ENCODE measurements around the gene KYNU. TPM values are rescaled to one million over a fixed set of nuclear protein-coding genes. Genes with fewer than 3 reads are reported as not detected.
"Not testable (repeated sequence)": the region's sequence is repeated elsewhere in the genome, so short reads cannot be mapped to it uniquely, and the experiment has no call there.

Gene KYNU
- total RNA-seq, 1 donor from 2014 or later: not detected

DNA sequence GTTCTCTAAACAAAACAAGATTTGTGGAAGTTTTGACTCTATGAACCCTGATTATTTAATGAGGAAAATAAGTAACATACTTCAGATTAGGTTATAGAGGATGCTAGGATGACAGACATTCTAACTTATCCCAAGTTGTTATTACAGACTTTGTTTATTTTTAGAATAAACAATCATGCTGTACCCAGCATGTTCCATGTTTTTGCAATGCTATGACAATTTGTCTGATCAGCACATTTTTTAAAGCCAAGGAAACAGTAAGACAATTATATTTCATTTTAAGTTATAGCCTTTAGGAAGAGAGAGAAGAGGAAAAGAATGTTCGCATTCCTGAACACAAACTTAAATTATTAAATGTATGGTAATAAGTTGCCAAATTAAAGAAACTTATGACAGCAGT is 119.8 kb downstream of the KYNU start:
- H3K4me1 Mint-ChIP-seq: no peaks in the 10 kb centered on the region
- intact Hi-C loops (cut with micrococcal nuclease): no loop called here
- no peak overlapping the region for H3K27ac Mint-ChIP-seq
- no peaks in the 10 kb centered on the region for H3K9me3 Mint-ChIP-seq
- H3K36me3 Mint-ChIP-seq (ENCODE audit: low read depth): no peaks in the 10 kb centered on the region
- H3K4me3 Mint-ChIP-seq: no peak overlapping the region
- peaks cover 23% of the 10 kb centered on the region for H3K27me3 Mint-ChIP-seq
- DNase-seq: no peak

DNA sequence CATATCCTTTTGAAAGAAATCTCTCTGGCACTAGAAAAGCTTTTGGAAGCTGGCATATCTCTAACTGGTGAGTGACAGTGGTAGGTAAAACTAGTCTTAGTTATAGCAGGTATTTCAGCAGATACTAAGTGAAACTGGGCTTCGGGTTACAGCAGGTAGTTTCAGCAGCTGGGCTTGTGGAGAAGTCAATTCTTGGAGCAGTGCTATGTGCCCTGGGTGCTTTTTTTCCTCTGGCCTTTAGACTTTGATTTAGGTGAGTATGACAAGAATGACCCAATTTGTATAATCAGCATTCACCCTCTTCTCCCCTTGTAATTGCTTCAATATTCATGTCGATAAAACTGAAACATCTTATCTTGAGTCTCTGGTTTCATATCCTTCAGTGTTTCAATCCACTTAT is 123.1 kb downstream of the KYNU start:
- peaks cover 20% of the 10 kb centered on the region for H3K27me3 Mint-ChIP-seq

DNA sequence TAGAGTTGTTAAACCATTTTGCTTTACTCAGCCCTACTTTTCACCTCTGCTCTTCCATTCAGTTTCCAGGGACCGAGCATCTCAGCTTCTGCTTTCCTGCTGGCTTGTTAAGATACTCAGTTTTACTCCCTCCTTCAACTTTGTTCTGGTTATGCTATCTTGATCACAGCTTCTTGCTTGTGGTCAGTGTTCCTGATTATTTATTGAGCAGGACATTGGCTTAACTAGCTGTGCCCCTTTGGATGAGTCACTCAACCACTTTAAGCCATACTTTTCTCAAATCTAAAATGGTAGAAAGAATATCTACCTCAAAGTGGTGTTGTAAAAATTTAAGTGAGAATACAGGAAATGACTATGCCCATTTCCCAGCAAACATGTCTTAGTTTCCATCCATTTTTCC is 124.0 kb downstream of the KYNU start:
- no peaks in the 10 kb centered on the region for H3K36me3 Mint-ChIP-seq (ENCODE audit: low read depth)
- peaks cover 12% of the 10 kb centered on the region for H3K9me3 Mint-ChIP-seq
- DNase-seq: no peak
- no peak overlapping the region for H3K27ac Mint-ChIP-seq
- intact Hi-C loops (cut with micrococcal nuclease): no loop called here
- no peaks in the 10 kb centered on the region for H3K4me1 Mint-ChIP-seq
- no peak overlapping the region for H3K4me3 Mint-ChIP-seq
- peaks cover 15% of the 10 kb centered on the region for H3K27me3 Mint-ChIP-seq

More for the DNA sequence above, 123.1 kb downstream of the KYNU start:
- no peaks in the 10 kb centered on the region for H3K36me3 Mint-ChIP-seq (ENCODE audit: low read depth)
- no peak for DNase-seq
- no peak overlapping the region for H3K27ac Mint-ChIP-seq
- H3K4me3 Mint-ChIP-seq: no peak overlapping the region
- intact Hi-C loops (cut with micrococcal nuclease): no loop called here
- H3K9me3 Mint-ChIP-seq: peaks cover 10% of the 10 kb centered on the region
- no peaks in the 10 kb centered on the region for H3K4me1 Mint-ChIP-seq

DNA sequence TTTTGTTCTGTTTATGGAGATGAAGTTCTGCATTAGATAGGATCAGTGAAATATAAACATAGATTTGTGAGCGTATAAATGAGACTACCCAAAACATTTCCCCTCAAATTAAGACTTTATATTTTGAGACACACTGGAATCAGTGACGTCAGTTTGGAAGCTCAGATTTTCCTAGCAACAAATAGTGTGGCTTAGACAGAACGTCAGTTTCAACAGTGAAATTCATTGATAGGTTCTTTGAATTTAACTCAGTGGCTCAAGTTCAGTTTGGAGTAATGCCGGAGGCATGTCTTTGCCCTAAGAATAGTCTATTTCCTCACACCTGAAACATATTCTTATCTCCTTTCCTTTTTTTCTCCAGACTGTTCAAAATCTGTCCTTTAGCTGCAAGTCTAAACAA is 138.2 kb downstream of the KYNU start:
- no peak for DNase-seq
- Mint-ChIP-seq H3K9me3 (no peaks in the 10 kb centered on the region), H3K36me3 (ENCODE audit: low read depth) (no peaks in the 10 kb centered on the region), H3K27me3 (peaks cover 37% of the 10 kb centered on the region), H3K27ac (no peak overlapping the region), H3K4me3 (no peak overlapping the region), H3K4me1 (no peaks in the 10 kb centered on the region)
- intact Hi-C loops (cut with micrococcal nuclease): no loop called here

DNA sequence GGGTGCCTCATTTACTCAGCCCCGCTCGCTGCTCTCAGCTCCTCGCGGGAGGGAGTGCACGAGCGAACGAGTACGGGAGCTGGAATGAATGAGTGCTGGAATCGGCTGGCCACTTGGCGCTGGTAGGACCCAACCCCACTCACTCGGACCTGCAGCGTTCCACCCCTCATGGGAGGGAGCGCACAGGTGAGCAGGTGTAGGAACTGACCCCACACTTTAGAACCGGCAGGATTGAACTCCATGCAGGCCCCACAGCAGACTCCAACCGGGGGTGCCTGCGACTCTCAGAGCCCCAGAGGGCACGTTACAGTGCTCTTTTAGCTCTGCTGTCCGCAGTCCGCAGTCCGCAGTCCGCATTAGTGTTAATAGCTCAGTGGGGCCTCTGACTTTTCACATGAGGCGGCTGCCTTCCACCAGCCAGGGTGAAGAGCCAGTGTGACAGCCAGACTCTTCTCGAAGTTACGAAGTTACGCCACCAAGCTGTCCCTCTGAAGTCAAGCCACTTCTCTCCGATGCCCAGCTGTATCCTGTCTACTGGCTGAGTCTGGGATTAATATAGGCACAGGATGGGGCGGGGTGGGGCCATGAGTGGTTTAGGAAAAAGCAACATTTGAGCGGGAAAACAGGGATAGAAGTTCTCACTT is 149.1 kb downstream of the KYNU start:
- intact Hi-C loops (cut with micrococcal nuclease): no loop called here
- DNase-seq: no peak
- H3K4me3 Mint-ChIP-seq: no peak overlapping the region
- H3K9me3 Mint-ChIP-seq: no peaks in the 10 kb centered on the region
- peaks cover 7% of the 10 kb centered on the region for H3K4me1 Mint-ChIP-seq
- no peaks in the 10 kb centered on the region for H3K36me3 Mint-ChIP-seq (ENCODE audit: low read depth)
- H3K27me3 Mint-ChIP-seq: peaks cover 27% of the 10 kb centered on the region
- no peak overlapping the region for H3K27ac Mint-ChIP-seq

DNA sequence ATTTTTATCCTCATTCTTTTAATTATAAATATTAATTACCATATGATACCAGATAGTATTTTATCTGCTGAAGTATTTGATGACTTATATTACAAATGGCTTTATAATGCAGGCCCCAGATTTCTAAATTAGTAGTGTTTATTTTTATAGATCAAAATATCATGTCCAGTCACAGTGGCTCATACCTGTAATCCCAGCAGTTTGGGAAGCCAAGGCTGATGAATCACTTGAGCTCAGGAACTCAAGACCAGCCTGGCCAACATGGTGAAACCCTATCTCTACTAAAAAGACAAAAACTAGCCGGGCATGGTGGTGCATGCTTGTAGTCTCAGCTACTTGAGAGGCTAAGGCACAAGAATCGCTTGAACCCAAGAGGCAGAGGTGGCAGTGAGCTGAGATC is 151.7 kb downstream of the KYNU start:
- no peak overlapping the region for H3K27ac Mint-ChIP-seq
- peaks cover 16% of the 10 kb centered on the region for H3K27me3 Mint-ChIP-seq
- no peak overlapping the region for H3K4me3 Mint-ChIP-seq
- no peak for DNase-seq
- no peaks in the 10 kb centered on the region for H3K9me3 Mint-ChIP-seq
- intact Hi-C loops (cut with micrococcal nuclease): no loop called here
- no peaks in the 10 kb centered on the region for H3K36me3 Mint-ChIP-seq (ENCODE audit: low read depth)
- H3K4me1 Mint-ChIP-seq: peaks cover 11% of the 10 kb centered on the region

DNA sequence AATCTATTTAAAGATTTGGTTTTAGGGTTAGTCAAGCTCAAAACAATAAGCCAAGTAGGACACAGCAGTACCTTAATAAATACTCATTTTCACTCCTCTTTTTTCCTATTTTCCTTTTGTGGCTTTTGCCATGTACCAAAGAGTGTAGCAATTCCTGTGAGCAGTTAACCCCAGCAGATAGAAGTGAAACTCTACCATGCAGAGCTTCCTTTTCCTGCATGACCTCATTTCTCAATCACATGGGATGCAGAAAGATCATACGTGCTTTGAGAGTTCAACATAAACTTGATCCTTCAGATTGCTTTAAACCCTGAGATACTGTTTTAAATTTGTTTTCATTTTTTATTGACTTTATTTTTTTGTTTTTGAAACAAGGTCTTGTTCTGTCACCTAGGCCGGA is 152.7 kb downstream of the KYNU start:
- H3K4me1 Mint-ChIP-seq: peaks cover 11% of the 10 kb centered on the region
- no peaks in the 10 kb centered on the region for H3K9me3 Mint-ChIP-seq
- intact Hi-C loops (cut with micrococcal nuclease): no loop called here
- no peak overlapping the region for H3K27ac Mint-ChIP-seq
- no peak for DNase-seq
- no peak overlapping the region for H3K4me3 Mint-ChIP-seq
- H3K36me3 Mint-ChIP-seq (ENCODE audit: low read depth): no peaks in the 10 kb centered on the region
- peaks cover 9% of the 10 kb centered on the region for H3K27me3 Mint-ChIP-seq

DNA sequence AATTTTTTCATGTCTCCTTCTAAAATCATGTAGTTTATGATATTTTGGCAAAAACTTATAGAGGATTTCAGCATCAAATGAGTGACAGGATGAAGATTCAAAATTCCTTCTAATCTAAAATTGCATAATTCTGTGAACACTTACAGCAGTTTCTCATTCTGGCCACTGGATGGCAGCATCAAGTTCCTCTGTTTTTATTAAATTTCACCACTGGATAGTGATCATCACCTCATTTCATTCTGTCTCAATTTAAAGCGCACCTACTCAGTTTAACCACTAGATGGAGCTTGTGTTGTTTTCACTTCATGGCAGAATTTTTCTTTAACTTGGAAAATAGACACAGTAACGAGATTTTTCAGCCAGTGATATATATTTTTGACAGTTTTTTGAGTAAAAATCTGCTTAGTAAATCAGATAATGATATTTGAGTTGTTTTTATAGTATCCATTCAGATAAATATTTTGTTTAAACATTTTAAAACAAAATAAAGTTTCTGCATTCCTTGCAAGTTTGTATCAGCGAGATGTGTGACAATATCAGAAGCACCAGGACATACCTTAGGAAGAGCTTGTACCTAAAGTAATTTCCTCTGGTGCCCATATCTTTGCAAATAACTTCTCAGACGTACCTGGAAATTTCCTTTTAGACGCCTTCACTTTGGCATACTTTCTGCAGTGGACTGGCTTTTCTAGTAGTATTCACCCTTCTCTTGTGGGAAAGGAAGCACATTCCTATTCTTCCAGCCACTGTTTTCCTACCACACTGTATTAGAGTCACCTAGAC is 157.0 kb downstream of the KYNU start:
- H3K9me3 Mint-ChIP-seq: no peaks in the 10 kb centered on the region
- DNase-seq: peak; percentile 88
- intact Hi-C loops (cut with micrococcal nuclease): loop anchor here (1.0 to 2.0 kb wide), 5 partner anchors 76 to 248 kb away; no protein-coding TSS in a partner anchor

DNA sequence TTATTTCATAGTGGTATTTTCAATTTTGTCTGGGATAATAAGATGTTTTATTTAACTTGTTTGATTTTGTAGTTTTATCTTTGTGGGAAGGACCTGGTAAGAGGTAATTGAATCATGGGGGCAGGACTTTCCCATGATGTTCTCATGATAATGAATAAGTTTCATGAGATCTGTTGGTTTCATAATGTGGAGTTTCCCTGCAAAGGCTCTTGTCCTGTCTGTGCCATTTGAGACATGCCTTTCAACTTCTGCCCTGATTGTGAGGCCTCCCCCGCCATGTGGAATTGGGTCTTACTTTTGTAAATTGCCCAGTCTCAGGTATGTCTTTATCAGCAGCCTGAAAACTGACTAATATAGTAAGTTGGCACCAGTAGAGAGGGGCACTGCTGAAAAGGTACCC is 174.0 kb downstream of the KYNU start:
- intact Hi-C loops (cut with micrococcal nuclease): no loop called here
- H3K36me3 Mint-ChIP-seq (ENCODE audit: low read depth): peaks cover 2% of the 10 kb centered on the region
- H3K4me1 Mint-ChIP-seq: no peaks in the 10 kb centered on the region
- H3K27me3 Mint-ChIP-seq: peaks cover 20% of the 10 kb centered on the region
- H3K4me3 Mint-ChIP-seq: no peak overlapping the region
- H3K27ac Mint-ChIP-seq: no peak overlapping the region
- peaks cover 9% of the 10 kb centered on the region for H3K9me3 Mint-ChIP-seq
- DNase-seq: no peak

More for the DNA sequence above, 157.0 kb downstream of the KYNU start:
- Mint-ChIP-seq H3K27me3 (peaks cover 3% of the 10 kb centered on the region), H3K27ac (no peak overlapping the region), H3K4me1 (peaks cover 11% of the 10 kb centered on the region), H3K36me3 (ENCODE audit: low read depth) (no peaks in the 10 kb centered on the region), H3K4me3 (no peak overlapping the region)

DNA sequence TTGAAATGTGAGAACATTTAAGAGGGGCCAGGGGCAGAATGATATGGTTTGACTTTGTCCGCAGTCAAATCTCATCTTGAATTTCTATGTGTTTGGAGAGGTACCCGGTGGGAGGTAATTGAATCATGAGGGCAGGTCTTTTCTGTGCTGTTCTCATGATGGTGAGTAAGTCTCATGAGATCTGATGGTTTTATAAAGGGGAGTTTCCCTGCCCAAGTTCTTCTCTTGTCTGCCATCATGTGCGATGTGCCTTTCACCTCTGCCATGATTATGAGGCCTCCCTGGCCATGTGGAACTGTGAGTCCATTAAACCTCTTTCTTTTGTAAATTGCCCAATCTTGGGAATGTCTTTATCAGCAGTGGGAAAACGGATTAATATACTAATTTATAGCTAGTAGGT is 176.0 kb downstream of the KYNU start:
- H3K36me3 Mint-ChIP-seq (ENCODE audit: low read depth); intact Hi-C loops (cut with micrococcal nuclease); H3K4me1 Mint-ChIP-seq; H3K27ac Mint-ChIP-seq; DNase-seq; H3K4me3 Mint-ChIP-seq: not testable (repeated sequence)
- Mint-ChIP-seq H3K27me3 (peaks cover 18% of the 10 kb centered on the region), H3K9me3 (peaks cover 16% of the 10 kb centered on the region)

DNA sequence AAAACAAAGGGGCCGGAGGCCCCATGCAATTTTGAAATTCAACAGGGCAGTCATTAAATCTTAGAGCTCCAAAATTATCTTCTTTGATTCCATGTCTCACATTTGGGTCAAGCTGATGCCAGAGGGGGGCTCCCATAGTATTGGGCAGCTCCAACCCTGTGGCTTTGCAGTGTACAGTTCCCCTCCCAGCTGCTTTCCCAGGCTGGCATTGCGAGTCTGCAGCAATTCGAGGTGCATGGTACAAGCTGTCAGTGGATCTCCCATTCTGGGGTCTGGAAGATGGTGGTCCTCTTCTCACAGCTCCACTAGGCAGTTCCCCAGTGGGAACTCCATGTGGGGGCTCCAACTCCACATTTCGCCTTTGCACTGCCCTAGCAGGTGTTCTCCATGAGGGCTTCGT is 179.1 kb downstream of the KYNU start:
- no peak overlapping the region for H3K27ac Mint-ChIP-seq
- no peaks in the 10 kb centered on the region for H3K4me1 Mint-ChIP-seq
- H3K36me3 Mint-ChIP-seq (ENCODE audit: low read depth): peaks cover 3% of the 10 kb centered on the region
- no peak overlapping the region for H3K4me3 Mint-ChIP-seq
- no peak for DNase-seq
- peaks cover 19% of the 10 kb centered on the region for H3K27me3 Mint-ChIP-seq
- H3K9me3 Mint-ChIP-seq: peaks cover 16% of the 10 kb centered on the region
- intact Hi-C loops (cut with micrococcal nuclease): no loop called here

DNA sequence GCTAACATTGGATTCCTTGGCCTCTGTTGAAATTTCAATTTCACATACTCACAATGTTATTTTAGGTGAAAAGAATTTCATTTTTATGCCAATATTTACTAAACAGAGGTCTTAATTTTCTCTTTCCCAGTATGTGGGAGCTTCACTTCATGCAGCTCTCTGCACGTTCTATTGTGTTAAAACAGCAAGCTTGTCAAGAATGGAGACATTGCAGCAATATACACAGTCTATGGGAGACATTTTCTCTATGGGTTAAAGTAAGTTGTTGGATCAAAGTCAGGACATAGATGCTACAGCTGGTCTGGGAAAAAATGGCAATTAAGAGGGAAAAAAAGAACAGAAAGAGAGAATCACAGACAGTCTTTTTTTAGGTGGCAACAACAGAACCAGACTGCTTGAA is 181.4 kb downstream of the KYNU start:
- DNase-seq: no peak
- Mint-ChIP-seq H3K36me3 (ENCODE audit: low read depth) (peaks cover 3% of the 10 kb centered on the region), H3K27me3 (peaks cover 14% of the 10 kb centered on the region), H3K9me3 (peaks cover 12% of the 10 kb centered on the region), H3K27ac (no peak overlapping the region), H3K4me1 (no peaks in the 10 kb centered on the region), H3K4me3 (no peak overlapping the region)
- intact Hi-C loops (cut with micrococcal nuclease): no loop called here

DNA sequence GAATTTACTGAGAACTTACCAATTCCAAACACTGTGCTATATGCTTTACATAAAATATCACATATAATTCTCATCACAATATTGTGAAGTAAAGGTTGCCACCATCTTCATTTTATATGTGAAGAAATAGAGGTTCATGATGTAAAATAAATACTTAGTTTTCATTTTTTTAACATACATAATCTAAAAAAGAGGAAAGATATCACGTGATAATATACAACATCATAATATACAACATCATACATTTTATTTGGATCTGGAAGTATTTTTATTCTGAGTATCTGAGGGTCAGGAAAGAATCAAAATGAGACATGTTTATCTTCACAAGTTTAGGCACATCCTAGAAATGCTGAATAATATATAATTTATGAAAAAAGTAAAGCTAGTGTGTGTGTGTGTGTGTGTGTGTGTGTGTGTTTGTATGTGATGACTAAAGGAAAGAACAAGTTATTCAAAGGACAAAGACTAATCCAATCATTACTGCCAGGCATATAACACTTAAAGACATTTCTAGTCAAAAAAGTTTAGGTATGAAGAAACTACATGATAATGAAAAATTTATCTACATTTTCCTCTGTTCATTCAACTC is 186.2 kb downstream of the KYNU start:
- Mint-ChIP-seq H3K4me1 (no peaks in the 10 kb centered on the region), H3K36me3 (ENCODE audit: low read depth) (no peaks in the 10 kb centered on the region)
- intact Hi-C loops (cut with micrococcal nuclease): no loop called here

DNA sequence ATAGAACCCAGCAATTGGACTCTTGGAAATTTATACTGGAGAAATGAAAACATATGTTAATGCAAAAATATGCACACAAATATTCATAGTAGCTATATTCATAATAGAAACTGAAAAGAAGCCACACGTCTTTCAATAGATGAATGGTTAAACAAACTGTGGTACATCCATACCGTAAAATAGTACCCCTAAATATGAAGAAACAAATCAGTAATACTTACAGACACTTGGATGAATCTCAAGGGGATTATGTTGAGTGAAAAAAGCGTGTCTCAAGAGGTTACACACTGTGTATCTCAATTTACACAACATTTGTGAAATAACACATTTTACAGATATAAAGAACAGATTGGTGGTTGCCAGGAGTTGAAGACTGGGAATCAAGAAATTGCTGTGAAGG is 190.6 kb downstream of the KYNU start:
- Mint-ChIP-seq H3K27ac (no peak overlapping the region), H3K4me1 (no peaks in the 10 kb centered on the region), H3K36me3 (ENCODE audit: low read depth) (no peaks in the 10 kb centered on the region), H3K9me3 (peaks cover 9% of the 10 kb centered on the region), H3K4me3 (no peak overlapping the region), H3K27me3 (peaks cover 23% of the 10 kb centered on the region)
- intact Hi-C loops (cut with micrococcal nuclease): no loop called here
- DNase-seq: no peak

More for the DNA sequence above, 186.2 kb downstream of the KYNU start:
- DNase-seq: no peak
- Mint-ChIP-seq H3K9me3 (peaks cover 9% of the 10 kb centered on the region), H3K27me3 (peaks cover 26% of the 10 kb centered on the region), H3K4me3 (no peak overlapping the region), H3K27ac (no peak overlapping the region)

Data from activated CD4-positive, alpha-beta T cell treated with anti-CD3 and anti-CD28 coated beads, Interleukin-2, amount 10 ng/mL, durations not matched to agents 24 days and 14 days (primary cell).